ENCODE data around the gene TMEM106C.

The TMEM106C gene

DNA sequence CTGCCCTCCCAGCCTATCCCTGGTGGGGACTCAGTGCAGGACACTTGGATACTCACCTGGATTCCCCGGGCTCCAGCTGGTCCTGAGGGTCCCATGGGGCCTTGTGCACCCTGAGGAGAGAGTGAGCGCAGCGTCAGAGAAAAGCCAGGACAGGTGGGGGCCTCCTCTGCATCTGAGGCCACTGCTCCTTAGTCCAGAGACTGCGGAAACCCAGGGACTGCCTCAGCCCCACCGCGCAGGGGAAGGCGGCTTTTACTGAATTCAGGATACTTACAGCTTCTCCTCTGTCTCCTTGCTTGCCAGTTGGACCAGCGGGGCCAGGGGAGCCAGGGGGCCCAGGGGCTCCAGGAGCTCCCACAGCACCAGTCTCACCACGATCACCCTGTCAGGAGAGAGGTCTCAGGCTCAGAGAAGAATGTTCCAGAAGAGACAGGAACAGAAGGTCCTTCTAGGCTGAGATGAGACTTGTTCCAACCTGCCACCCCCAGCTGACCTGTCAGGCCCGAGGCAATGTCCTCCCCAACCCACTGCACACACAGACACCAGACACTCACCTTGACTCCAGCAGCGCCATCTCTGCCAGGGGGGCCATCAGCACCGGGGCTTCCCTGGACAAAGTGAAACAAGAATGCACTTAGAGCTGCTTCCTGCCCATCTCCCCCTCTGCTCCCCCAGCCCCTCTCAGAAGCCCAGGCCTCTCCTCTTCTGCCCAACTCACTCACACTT is 13.8 kb downstream of the TMEM106C start:
- DNase-seq (ENCODE audit: low read depth), result no peak
- H3K4me3 ChIP-seq (ENCODE audit: low read depth, low read length), result no peak overlapping the region

- no peak for DNase-seq (ENCODE audit: low read depth)
- H3K4me3 ChIP-seq (ENCODE audit: low read depth, low read length), result no peak overlapping the region
Measured at GRCh38 chr12:47977772-47978597, 14.6 kb downstream of the TMEM106C start.

DNA sequence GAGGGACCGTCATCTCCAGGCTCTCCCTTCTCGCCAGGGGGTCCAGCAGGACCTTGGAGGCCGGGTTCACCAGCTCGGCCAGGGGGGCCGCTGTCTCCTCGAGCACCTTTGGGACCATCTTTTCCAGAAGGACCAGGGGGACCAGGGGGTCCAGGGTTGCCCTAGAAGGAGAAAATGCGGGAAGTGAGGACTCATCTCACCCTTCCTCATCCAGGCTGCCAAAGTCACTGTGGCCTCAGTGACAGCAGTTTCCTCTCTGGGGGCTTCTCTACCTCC is 15.1 kb downstream of the TMEM106C start:
- DNase-seq (ENCODE audit: low read depth), result no peak
- H3K4me3 ChIP-seq (ENCODE audit: low read depth, low read length), result no peak overlapping the region

GRCh38 chr12:47979166-47979565 is 15.8 kb downstream of the TMEM106C start:
- no peak for DNase-seq (ENCODE audit: low read depth)
- no peak overlapping the region for H3K4me3 ChIP-seq (ENCODE audit: low read depth, low read length)

DNA sequence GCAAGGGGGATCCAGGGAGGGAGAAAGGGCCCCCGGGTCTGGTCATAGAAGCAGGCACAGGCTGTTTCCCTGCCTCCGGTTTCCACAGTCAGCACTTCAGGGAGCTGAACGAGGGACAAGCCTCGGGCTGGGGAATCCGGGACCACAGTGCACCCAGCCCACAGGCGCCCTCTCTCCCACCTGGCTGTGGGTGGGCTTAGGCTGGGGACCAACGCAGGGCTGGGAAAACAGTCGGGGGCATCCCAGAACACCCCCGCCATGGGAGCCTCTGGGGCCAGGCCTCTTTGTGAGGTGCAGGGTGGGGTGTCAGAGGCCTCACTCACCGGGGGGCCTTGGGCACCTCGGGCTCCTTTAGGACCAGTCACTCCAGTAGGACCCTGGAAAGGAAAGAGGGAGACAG is 16.3 kb downstream of the TMEM106C start:
- no peak for DNase-seq (ENCODE audit: low read depth)
- no peak overlapping the region for H3K4me3 ChIP-seq (ENCODE audit: low read depth, low read length)

GRCh38 chr12:47980197-47980596 is 16.8 kb downstream of the TMEM106C start:
- DNase-seq (ENCODE audit: low read depth), result no peak
- no peak overlapping the region for H3K4me3 ChIP-seq (ENCODE audit: low read depth, low read length)

DNA sequence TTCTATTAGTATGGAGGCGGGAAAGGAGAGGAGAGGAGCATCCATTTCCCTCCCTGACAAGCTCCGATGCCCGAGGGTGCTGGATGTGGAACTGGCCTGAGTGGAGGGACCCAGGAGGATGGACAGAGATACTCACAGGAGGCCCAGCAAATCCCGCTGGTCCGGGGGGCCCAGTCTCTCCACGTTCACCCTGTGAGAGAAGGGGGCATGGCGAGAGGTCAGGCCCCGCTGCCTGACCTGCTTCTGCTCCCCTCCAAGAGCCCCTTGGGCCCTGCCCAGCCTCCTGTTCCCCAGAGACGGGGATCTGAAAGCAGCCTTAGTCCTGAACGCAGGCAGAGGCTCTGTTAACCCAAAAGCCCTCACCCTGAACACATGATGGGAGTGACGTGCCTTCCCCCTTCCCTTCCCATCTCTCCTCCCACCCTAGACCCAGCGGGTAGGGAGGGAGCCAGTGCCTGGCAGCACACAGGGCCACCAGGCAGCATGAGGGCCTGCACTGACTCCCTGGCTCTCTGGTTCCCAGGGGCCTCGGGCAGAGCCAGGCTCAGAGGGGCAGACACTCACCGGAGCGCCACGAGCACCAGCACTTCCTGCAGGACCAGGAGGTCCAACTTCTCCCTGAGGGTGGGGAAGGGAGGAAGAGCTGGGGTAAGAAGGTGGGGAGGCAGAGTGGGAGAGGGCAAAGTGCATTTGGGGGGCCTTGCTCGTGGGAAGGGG is 17.5 kb downstream of the TMEM106C start:
- no peak overlapping the region for H3K4me3 ChIP-seq (ENCODE audit: low read depth, low read length)
- DNase-seq (ENCODE audit: low read depth), result no peak

GRCh38 chr12:47981496-47982260 is 18.3 kb downstream of the TMEM106C start:
- DNase-seq (ENCODE audit: low read depth), result no peak
- no peak overlapping the region for H3K4me3 ChIP-seq (ENCODE audit: low read depth, low read length)

DNA sequence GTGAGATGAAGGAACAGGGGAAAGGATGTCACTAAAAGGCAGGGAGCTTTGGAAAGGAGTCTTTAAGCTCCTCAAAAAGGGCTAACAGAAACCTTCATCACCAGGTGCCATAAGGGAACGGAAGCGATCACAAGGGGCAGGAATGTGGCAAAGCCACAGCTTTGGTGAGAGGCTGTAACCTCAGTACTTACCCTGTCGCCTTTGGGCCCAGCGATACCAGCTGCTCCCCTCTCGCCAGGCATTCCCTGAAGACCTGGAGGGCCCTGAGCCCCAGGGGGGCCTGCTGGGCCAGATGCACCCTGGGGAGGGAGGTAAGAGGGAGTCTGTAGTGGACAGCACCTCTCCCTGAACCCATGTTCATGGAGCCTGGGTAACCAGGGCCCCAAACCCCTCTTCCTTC is 18.9 kb downstream of the TMEM106C start:
- H3K4me3 ChIP-seq (ENCODE audit: low read depth, low read length), result no peak overlapping the region
- no peak for DNase-seq (ENCODE audit: low read depth)

DNA sequence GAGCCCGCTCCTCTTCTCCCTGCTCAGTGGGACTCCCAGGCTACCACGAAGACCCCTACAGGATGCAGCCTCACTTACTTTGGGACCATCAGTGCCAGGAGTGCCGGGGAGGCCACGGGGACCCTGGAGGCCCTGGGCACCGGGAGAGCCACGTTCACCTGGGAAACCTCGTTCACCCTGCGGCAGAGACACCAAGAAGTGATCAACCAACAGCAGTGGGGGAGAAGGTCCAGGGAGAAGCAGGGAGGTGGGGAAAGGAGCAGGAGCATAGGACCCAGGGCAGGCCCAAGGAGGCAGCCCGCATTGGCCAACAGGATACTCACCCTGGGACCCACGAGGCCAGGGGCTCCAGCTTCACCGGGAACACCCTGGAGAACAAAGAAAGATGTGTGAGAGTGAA is 19.4 kb downstream of the TMEM106C start:
- no peak for DNase-seq (ENCODE audit: low read depth)
- no peak overlapping the region for H3K4me3 ChIP-seq (ENCODE audit: low read depth, low read length)

DNA sequence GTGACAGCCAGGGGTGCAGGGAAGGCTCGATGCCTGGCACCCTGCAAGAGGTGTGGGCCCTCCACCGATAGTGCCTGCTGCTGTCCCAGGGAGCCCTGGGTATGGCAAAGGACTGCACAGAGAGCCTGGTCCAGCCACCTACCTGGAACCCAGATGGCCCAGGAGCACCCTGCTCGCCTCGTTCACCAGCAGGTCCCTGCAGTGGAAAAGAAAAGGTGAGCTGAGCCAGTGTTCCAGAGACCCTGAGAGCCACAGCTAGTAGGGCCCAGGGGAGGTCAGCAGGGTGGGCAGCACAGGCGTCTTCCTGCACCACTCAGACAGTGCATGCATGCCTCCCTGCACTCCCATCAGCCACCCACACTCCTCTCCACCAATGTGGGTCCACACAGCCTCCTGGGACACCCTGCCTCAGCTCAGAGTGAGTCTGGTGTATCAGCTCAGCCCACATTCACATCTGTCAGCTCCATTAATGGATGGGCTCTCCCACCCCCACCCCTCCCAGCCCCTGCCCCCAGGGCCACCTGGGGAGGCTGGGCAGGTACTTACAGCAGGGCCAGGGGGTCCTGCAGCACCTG is 20.2 kb downstream of the TMEM106C start:
- no peak overlapping the region for H3K4me3 ChIP-seq (ENCODE audit: low read depth, low read length)
- no peak for DNase-seq (ENCODE audit: low read depth)

DNA sequence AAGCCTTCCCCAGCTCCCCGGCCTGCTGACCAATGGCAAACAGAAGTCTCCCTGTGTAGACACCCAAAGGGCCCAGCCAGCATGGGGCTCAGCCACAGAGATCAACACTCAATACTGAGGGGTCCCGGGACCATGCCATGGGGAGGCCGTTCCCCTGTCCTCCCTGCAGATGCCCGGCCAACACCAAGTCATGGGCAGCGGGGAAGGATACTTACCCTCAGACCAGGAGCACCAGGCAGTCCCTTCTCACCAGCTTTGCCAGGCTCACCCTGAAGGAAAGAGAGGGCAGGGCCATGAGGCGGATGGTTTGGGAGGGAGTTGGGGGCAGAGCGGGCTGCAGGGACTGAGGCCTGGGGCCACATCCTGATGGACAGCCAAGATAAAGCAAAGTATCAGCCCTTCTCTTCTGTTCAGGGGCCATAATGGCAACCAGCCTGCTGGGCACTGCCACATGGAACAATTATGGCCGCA is 21.0 kb downstream of the TMEM106C start:
- DNase-seq (ENCODE audit: low read depth), result no peak
- no peak overlapping the region for H3K4me3 ChIP-seq (ENCODE audit: low read depth, low read length)

- DNase-seq (ENCODE audit: low read depth), result no peak
Measured at GRCh38 chr12:47985596-47986290, 22.3 kb downstream of the TMEM106C start.

DNA sequence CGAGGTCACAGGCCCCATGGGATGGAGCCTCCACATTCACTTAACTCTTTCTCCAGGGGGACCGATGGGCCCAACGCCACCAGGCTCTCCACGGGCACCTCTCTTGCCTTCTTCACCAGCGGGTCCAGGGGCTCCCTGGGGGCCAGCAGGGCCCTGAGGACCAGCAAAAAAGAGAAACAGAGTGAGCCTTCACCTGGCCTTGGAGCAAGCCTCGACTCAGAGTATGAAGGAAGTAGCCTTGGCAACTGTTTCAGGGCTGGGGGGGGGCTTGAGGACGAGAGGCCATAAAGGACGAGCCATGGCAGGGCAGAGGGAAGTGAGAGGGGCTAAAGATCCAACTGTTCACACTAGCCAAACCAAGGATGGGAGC is 22.9 kb downstream of the TMEM106C start:
- H3K4me3 ChIP-seq (ENCODE audit: low read depth, low read length), result no peak overlapping the region
- no peak for DNase-seq (ENCODE audit: low read depth)

More at GRCh38 chr12:47985596-47986290, 22.3 kb downstream of the TMEM106C start:
- no peak overlapping the region for H3K4me3 ChIP-seq (ENCODE audit: low read depth, low read length)

- no peak for DNase-seq (ENCODE audit: low read depth)
- H3K4me3 ChIP-seq (ENCODE audit: low read depth, low read length), result no peak overlapping the region
Measured at GRCh38 chr12:47986832-47987231, 23.4 kb downstream of the TMEM106C start.

- no peak for DNase-seq (ENCODE audit: low read depth)
- no peak overlapping the region for H3K4me3 ChIP-seq (ENCODE audit: low read depth, low read length)
Measured at GRCh38 chr12:47987411-47988072, 24.1 kb downstream of the TMEM106C start.

DNA sequence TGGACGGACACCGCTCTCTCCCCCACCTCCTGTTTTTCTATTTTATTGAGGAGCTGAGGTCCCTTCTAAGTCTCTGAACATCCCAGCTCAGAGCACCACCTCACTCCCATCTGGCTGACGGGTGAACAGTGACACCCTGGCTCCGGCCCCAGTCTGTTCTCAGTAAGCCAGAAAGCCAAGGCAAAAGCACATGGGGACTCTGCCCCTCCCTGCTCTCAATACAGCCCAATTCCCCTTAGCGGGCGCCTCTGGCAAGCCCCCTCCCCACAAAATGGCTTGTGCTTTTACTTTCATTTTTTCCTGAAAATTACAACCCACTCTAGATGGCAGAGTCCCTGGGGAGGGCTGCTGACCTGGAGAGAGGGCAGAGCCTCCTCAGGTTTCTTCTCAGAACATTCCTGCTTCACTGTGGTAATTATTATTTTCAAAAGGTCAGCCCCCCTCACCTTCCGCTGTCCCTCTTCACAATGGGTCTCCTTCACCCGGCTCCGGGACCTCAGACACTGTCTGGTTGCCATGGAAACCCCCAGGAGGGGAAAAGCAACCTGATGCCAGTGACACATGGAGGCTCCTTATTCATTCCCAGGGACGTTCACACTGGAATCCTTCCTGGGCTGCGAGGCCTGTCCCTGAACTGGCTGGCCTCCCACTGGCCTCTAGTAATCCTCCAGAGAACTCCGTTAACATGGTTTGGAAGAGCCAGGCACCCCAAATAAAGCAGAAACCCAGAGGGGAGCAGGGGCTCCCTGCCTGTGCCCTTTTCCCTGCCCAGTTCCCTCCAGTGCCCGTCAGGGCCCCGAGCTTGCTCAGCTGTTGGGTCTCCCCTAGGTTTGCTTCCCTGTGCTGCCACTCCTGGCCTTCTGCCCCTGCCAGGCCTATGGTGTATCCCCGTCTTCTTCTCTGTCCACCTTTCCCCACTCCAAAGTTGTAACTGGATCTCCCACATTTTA is 25.0 kb downstream of the TMEM106C start:
- no peak overlapping the region for H3K4me3 ChIP-seq (ENCODE audit: low read depth, low read length)
- DNase-seq (ENCODE audit: low read depth), result no peak
